Activated CD4-positive, alpha-beta T cell treated with anti-CD3 and anti-CD28 coated beads, Interleukin-2, amount 10 ng/mL, durations not matched to agents 7 days and 5 days (primary cell): ENCODE results near the gene TMLHE. TPM values are rescaled to one million over a fixed set of nuclear protein-coding genes. Genes with fewer than 3 reads are reported as not detected.
"Not testable (repeated sequence)": the region's sequence is repeated elsewhere in the genome, so short reads cannot be mapped to it uniquely, and the experiment has no call there.

Source experiments
- CTCF ChIA-PET: fragments of 350-600 bp; sonication (Branson Sonifier 250); formaldehyde crosslinking; loops from one replicate; lab custom pipeline; 2021; ENCODE audit warnings: antibody characterized with exemption; lab: Charles Lee
- POLR2A ChIA-PET: fragments of 350-600 bp; sonication (Branson Sonifier 250); formaldehyde crosslinking; loops from one replicate; lab custom pipeline; 2021; ENCODE audit warnings: antibody characterized with exemption; lab: Charles Lee
- DNase-seq: peaks from one replicate; pipeline ENCODE4 v3.0.0-alpha.2; 2020
- H3K27ac Mint-ChIP-seq: one replicate; pipeline ENCODE4 v1.8.0; 2021; ENCODE audit warnings: mild to moderate bottlenecking, moderate library complexity, mixed read lengths
- H3K27me3 Mint-ChIP-seq: one replicate; pipeline ENCODE4 v1.8.0; 2021; ENCODE audit warnings: mixed read lengths
- H3K36me3 Mint-ChIP-seq: one replicate; pipeline ENCODE4 v1.8.0; 2021; ENCODE audit warnings: low read depth, mixed read lengths
- H3K4me1 Mint-ChIP-seq: one replicate; pipeline ENCODE4 v1.8.0; 2021; ENCODE audit warnings: mixed read lengths
- H3K4me3 Mint-ChIP-seq: one replicate; pipeline ENCODE4 v1.8.0; 2021; ENCODE audit warnings: mild to moderate bottlenecking, moderate library complexity, mixed read lengths
- H3K9me3 Mint-ChIP-seq: one replicate; pipeline ENCODE4 v1.8.0; 2021; ENCODE audit warnings: mixed read lengths
- microRNA-seq: library from miRNA; unstranded; fragments of <30 nt; microRNA quantifications from one replicate; pipeline ENCODE4 v1.2.0, GENCODE V29; 2021; ENCODE audit warnings: borderline microRNAs expressed, borderline replicate concordance
- total RNA-seq, 2 experiments: library from RNA; stranded (reverse); gene quantifications; one replicate each; pipeline ENCODE4 v1.2.3, GENCODE V29; 2021

TMLHE gene
- total RNA-seq, 2 experiments from 2014 or later: 13.1 to 13.9 TPM

- POLR2A ChIA-PET, H3K4me1 Mint-ChIP-seq, H3K36me3 Mint-ChIP-seq, H3K27me3 Mint-ChIP-seq, DNase-seq, H3K4me3 Mint-ChIP-seq, H3K9me3 Mint-ChIP-seq, CTCF ChIA-PET, H3K27ac Mint-ChIP-seq: not testable (repeated sequence)
Observed at GRCh38 chrX:155460501-155460900, 152.3 kb downstream of the TMLHE start.

DNA sequence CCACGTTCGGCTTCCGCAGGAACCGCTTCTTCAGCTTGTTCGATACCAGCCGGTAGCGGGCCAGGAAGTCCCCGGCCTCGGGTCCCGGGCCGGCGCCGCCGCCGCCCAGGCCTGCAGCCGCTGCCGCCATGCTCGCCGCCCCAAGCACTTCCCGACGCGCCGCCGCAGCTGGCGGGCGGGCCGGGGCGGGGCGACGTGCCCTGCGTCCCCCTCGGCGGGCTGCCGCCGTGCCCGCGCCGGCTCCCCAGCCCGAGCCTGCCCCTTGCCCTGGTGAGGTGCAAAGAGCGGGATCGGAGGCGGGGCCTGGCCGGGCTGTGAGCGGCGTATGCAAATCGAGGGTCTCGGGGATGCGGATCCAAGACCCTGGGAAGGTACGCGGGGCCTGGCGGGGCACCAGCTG is 154.3 kb downstream of the TMLHE start, which contains the start of gene F8A3:
Gene F8A3, minus strand, starts transcription at position 150 of the 400 bp plus-strand sequence. Its CDS starts 20 bp downstream, at position 130.
- H3K9me3 Mint-ChIP-seq, H3K27me3 Mint-ChIP-seq, H3K4me1 Mint-ChIP-seq, H3K27ac Mint-ChIP-seq, DNase-seq, POLR2A ChIA-PET, CTCF ChIA-PET, H3K4me3 Mint-ChIP-seq, H3K36me3 Mint-ChIP-seq: not testable (repeated sequence)

- H3K4me3 Mint-ChIP-seq, DNase-seq, H3K27ac Mint-ChIP-seq, H3K36me3 Mint-ChIP-seq, POLR2A ChIA-PET, H3K4me1 Mint-ChIP-seq, H3K9me3 Mint-ChIP-seq, CTCF ChIA-PET, H3K27me3 Mint-ChIP-seq: not testable (repeated sequence)
Observed at GRCh38 chrX:155457761-155458447, 154.8 kb downstream of the TMLHE start.

DNA sequence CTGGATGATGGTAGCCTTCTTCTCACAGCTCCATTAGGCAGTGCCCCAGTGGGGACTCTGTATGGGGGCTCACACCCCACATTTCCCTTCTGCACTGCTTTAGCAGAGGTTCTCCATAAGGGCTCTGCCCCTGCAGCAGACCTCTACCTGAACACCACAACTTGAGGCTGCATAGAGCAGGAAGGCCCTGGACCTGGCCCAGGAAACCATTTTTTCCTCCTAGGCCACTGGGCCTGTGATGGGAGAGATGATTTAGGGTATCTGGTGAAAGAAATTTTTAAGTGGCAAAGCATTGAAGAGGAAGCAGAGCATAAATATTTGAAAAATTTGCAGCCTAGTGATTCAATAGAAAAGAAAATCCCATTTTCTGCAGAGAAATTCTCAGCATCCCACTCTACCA is 171.7 kb downstream of the TMLHE start:
- CTCF ChIA-PET: interaction anchor here (0.5 kb wide), 1 partner anchor 271 kb away, joined by 3 read pairs; no protein-coding TSS in a partner anchor
- peaks cover 9% of the 10 kb centered on the region for H3K9me3 Mint-ChIP-seq
- H3K27ac Mint-ChIP-seq: no peak overlapping the region

More for the DNA sequence above, 171.7 kb downstream of the TMLHE start:
- H3K4me1 Mint-ChIP-seq: no peaks in the 10 kb centered on the region
- H3K4me3 Mint-ChIP-seq: no peak overlapping the region
- H3K36me3 Mint-ChIP-seq: peaks cover 2% of the 10 kb centered on the region
- no peaks in the 10 kb centered on the region for H3K27me3 Mint-ChIP-seq
- POLR2A ChIA-PET: no interaction called here
- DNase-seq: no peak

Small RNA genes lying within 50 kb of the gene (microRNA-seq; reads per million reads assigned to microRNA genes)
- gene MIR1184-3: not detected

Other genes starting within 250 kb of the TMLHE start
- not detected for gene F8A2, start 230.9 kb downstream of the TMLHE start, total RNA-seq
- 10 to 100 TPM; 37.9 to 38.3 TPM for gene F8A3, start 154.3 kb downstream of the TMLHE start, total RNA-seq
- gene SPRY3, start 366 bp downstream of the TMLHE start, total RNA-seq: under 1 TPM; 0.47 to 0.50 TPM